H1 (cell line): ENCODE results near the gene PIK3R6. TPM values are rescaled to one million over a fixed set of nuclear protein-coding genes. Genes with fewer than 3 reads are reported as not detected.

Experiments used
- BACH1 ChIP-seq: IDR thresholded peaks from 2 replicates; pipeline ENCODE4 v1.6.1; 2012; ENCODE audit warnings: low read length, improper control_type of control experiment
- CTBP2 ChIP-seq: IDR thresholded peaks from 2 replicates; pipeline ENCODE4 v1.7.0; 2011; ENCODE audit warnings: borderline replicate concordance, mild to moderate bottlenecking, moderate library complexity, mixed read lengths, low read length; ENCODE audit not compliant: insufficient read depth, insufficient read length
- KDM4A ChIP-seq: IDR thresholded peaks from one replicate; pipeline ENCODE4 v1.7.1; 2012; ENCODE audit warnings: low read depth, mild to moderate bottlenecking, moderate library complexity, low read length, inconsistent platforms; ENCODE audit not compliant: severe bottlenecking
- NRF1 ChIP-seq: IDR thresholded peaks from 2 replicates; pipeline ENCODE4 v1.6.1; 2011; ENCODE audit warnings: mild to moderate bottlenecking, low read depth, low read length, improper control_type of control experiment
- POU5F1 ChIP-seq: IDR thresholded peaks from 2 replicates; pipeline ENCODE4 v1.6.1; 2011; ENCODE audit warnings: low read depth, mild to moderate bottlenecking, low read length, moderate library complexity
- RBBP5 ChIP-seq: IDR thresholded peaks from 2 replicates; pipeline ENCODE4 v1.7.1; 2012; ENCODE audit warnings: low read depth, mild to moderate bottlenecking, inconsistent platforms, low read length, moderate library complexity, borderline replicate concordance
- SIX5 ChIP-seq: IDR thresholded peaks from 2 replicates; pipeline ENCODE4 v1.6.1; 2011; ENCODE audit warnings: mild to moderate bottlenecking, low read depth, low read length
- SP2 ChIP-seq: IDR thresholded peaks from 2 replicates; pipeline ENCODE4 v1.6.1; 2012; ENCODE audit warnings: mild to moderate bottlenecking, low read length, inconsistent platforms
- polyA plus RNA-seq, 7 experiments: library from polyadenylated mRNA; depleted of rRNA in 3 of 7; stranded (reverse) in 5 of 7; unstranded in 2 of 7; fragments of >200 nt in 5 of 7; fragments of 200-250 nt in 2 of 7; gene quantifications; 1 replicate in 5 of 7; 2 replicates in 1 of 7; 4 replicates in 1 of 7; pipeline versions ENCODE4 v1.2.1 to v1.2.3, GENCODE V29; 2011 to 2013; ENCODE audit warnings: missing spikeins in 2 of 7, mixed read lengths in 2 of 7
- total RNA-seq: library from RNA; stranded (reverse); fragmentation: NEBNext Ultra II Directional; extraction: Animal tissue kit (Norgen Biotek cat#: 25700); gene quantifications from 2 replicates; pipeline ENCODE4 v1.2.1, GENCODE V29; 2021

Gene PIK3R6
- total and polyA plus RNA-seq, 2 of the 8 experiments (the other 6 are each of a cell fraction or from before 2014, with no cell fraction given) = 0.24 to 1.2 TPM

GRCh38 chr17:8755590-8756255 lies 111.8 kb downstream of the PIK3R6 start (continued):
- no peak for TF ChIP-seq CTBP2
- no peak for TF ChIP-seq RBBP5
- no peak for TF ChIP-seq POU5F1
- no peak for TF ChIP-seq KDM4A
- TF ChIP-seq NRF1 = no peak
- TF ChIP-seq BACH1 = no peak
- TF ChIP-seq SIX5 = no peak
- no peak for TF ChIP-seq SP2
